ENCODE data around the gene DIAPH1.

The DIAPH1 gene

GRCh38 chr5:141618804-141619554 lies at the start of gene DIAPH1:
TSS of gene DIAPH1 (minus strand) at chr5:141619000. CDS start at chr5:141618914, 86 bp downstream.
- DNase-seq: peak; percentile 98

- DNase-seq: no peak
Measured at GRCh38 chr5:141665995-141666940, 47.5 kb upstream of the DIAPH1 start.

- peak; percentile 80 for DNase-seq
Measured at GRCh38 chr5:141664733-141665461, 46.1 kb upstream of the DIAPH1 start.

GRCh38 chr5:141663506-141663905 lies 44.7 kb upstream of the DIAPH1 start:
- no peak for DNase-seq

- DNase-seq: no peak
Measured at GRCh38 chr5:141662028-141662427, 43.2 kb upstream of the DIAPH1 start.

- DNase-seq: no peak
Measured at GRCh38 chr5:141657937-141658545, 39.2 kb upstream of the DIAPH1 start.

- DNase-seq: no peak
Measured at GRCh38 chr5:141657404-141657803, 38.6 kb upstream of the DIAPH1 start.

- no peak for DNase-seq
Measured at GRCh38 chr5:141656396-141656795, 37.6 kb upstream of the DIAPH1 start.

- DNase-seq: no peak
Measured at GRCh38 chr5:141655020-141655419, 36.2 kb upstream of the DIAPH1 start.

GRCh38 chr5:141654298-141654697 lies 35.5 kb upstream of the DIAPH1 start:
- no peak for DNase-seq

- DNase-seq: no peak
Measured at GRCh38 chr5:141651728-141652105, 32.9 kb upstream of the DIAPH1 start.

GRCh38 chr5:141650851-141651727 lies 32.3 kb upstream of the DIAPH1 start, which contains the start of gene FCHSD1:
TSS of gene FCHSD1 (minus strand) at chr5:141651418. CDS start at chr5:141651368, 50 bp downstream.
- DNase-seq: peak; percentile 86

GRCh38 chr5:141649972-141650371 lies 31.2 kb upstream of the DIAPH1 start:
- DNase-seq: no peak

GRCh38 chr5:141649056-141649688 lies 30.4 kb upstream of the DIAPH1 start:
- DNase-seq: no peak

- DNase-seq: no peak
Measured at GRCh38 chr5:141647851-141648250, 29.1 kb upstream of the DIAPH1 start.

- no peak for DNase-seq
Measured at GRCh38 chr5:141647242-141647641, 28.4 kb upstream of the DIAPH1 start.

- no peak for DNase-seq
Measured at GRCh38 chr5:141646026-141646425, 27.2 kb upstream of the DIAPH1 start.

GRCh38 chr5:141641634-141642267 lies 23.0 kb upstream of the DIAPH1 start:
- no peak for DNase-seq

- no peak for DNase-seq
Measured at GRCh38 chr5:141640698-141641097, 21.9 kb upstream of the DIAPH1 start.

- DNase-seq: no peak
Measured at GRCh38 chr5:141640051-141640415, 21.2 kb upstream of the DIAPH1 start.

All from activated CD4-positive, CD25-positive, alpha-beta regulatory T cell treated with anti-CD3 and anti-CD28 coated beads, Interleukin-2, amount 50 U/mL, for 72 hours (primary cell).